Measurements from ENCODE around the gene FTL.

Gene FTL

GRCh38 chr19:48928164-48929025 is 36.7 kb upstream of the FTL start:
- in situ Hi-C loops (cut with HindIII; ENCODE audit: low pct_unique_long_range_greater_than_20kb, low sequenced_read_pairs), result no loop called here
- no peak for TF ChIP-seq JUND (IDR thresholded peaks at IDR 0.05; ENCODE audit: low read depth)
- DNase-seq (ENCODE audit: low read depth in 1 of 2, low spot score in 1 of 2), result peak in 1 of 2 experiments; percentile 32

- peak; percentile 69 to 94 for DNase-seq (ENCODE audit: low read depth in 1 of 2, low spot score in 1 of 2)
- TF ChIP-seq JUND (IDR thresholded peaks at IDR 0.05; ENCODE audit: low read depth), result no peak
- in situ Hi-C loops (cut with HindIII; ENCODE audit: low pct_unique_long_range_greater_than_20kb, low sequenced_read_pairs), result no loop called here
These were observed 31.7 kb upstream of the FTL start, which contains the start of gene DHDH for GRCh38 chr19:48933382-48933932. Gene DHDH (plus strand): TSS chr19:48933699. CDS start chr19:48933722, 23 bp downstream.

GRCh38 chr19:48934837-48935236 is 30.3 kb upstream of the FTL start:
- in situ Hi-C loops (cut with HindIII; ENCODE audit: low pct_unique_long_range_greater_than_20kb, low sequenced_read_pairs), result no loop called here
- TF ChIP-seq JUND (IDR thresholded peaks at IDR 0.05; ENCODE audit: low read depth), result no peak
- DNase-seq (ENCODE audit: low read depth in 1 of 2, low spot score in 1 of 2), result no peak

- TF ChIP-seq JUND (IDR thresholded peaks at IDR 0.05; ENCODE audit: low read depth), result no peak
- in situ Hi-C loops (cut with HindIII; ENCODE audit: low pct_unique_long_range_greater_than_20kb, low sequenced_read_pairs), result no loop called here
These were observed 29.2 kb upstream of the FTL start for GRCh38 chr19:48935864-48936263.

GRCh38 chr19:48938256-48938655 is 26.9 kb upstream of the FTL start:
- no peak for TF ChIP-seq JUND (IDR thresholded peaks at IDR 0.05; ENCODE audit: low read depth)
- in situ Hi-C loops (cut with HindIII; ENCODE audit: low pct_unique_long_range_greater_than_20kb, low sequenced_read_pairs), result no loop called here
- no peak for DNase-seq (ENCODE audit: low read depth in 1 of 2, low spot score in 1 of 2)

More at GRCh38 chr19:48935864-48936263, 29.2 kb upstream of the FTL start:
- DNase-seq (ENCODE audit: low read depth in 1 of 2, low spot score in 1 of 2), result no peak

- in situ Hi-C loops (cut with HindIII; ENCODE audit: low pct_unique_long_range_greater_than_20kb, low sequenced_read_pairs), result no loop called here
- no peak for TF ChIP-seq JUND (IDR thresholded peaks at IDR 0.05; ENCODE audit: low read depth)
These were observed 24.2 kb upstream of the FTL start for GRCh38 chr19:48940902-48941301.

GRCh38 chr19:48943081-48943480 is 22.0 kb upstream of the FTL start:
- in situ Hi-C loops (cut with HindIII; ENCODE audit: low pct_unique_long_range_greater_than_20kb, low sequenced_read_pairs), result no loop called here
- no peak for TF ChIP-seq JUND (IDR thresholded peaks at IDR 0.05; ENCODE audit: low read depth)
- no peak for DNase-seq (ENCODE audit: low read depth in 1 of 2, low spot score in 1 of 2)

More at GRCh38 chr19:48940902-48941301, 24.2 kb upstream of the FTL start:
- no peak for DNase-seq (ENCODE audit: low read depth in 1 of 2, low spot score in 1 of 2)

GRCh38 chr19:48945415-48945814 is 19.7 kb upstream of the FTL start:
- in situ Hi-C loops (cut with HindIII; ENCODE audit: low pct_unique_long_range_greater_than_20kb, low sequenced_read_pairs), result no loop called here
- TF ChIP-seq JUND (IDR thresholded peaks at IDR 0.05; ENCODE audit: low read depth), result no peak

GRCh38 chr19:48945817-48946216 is 19.3 kb upstream of the FTL start:
- no peak for TF ChIP-seq JUND (IDR thresholded peaks at IDR 0.05; ENCODE audit: low read depth)

More at GRCh38 chr19:48945415-48945814, 19.7 kb upstream of the FTL start:
- no peak for DNase-seq (ENCODE audit: low read depth in 1 of 2, low spot score in 1 of 2)

GRCh38 chr19:48946463-48947257 is 18.4 kb upstream of the FTL start:
- DNase-seq (ENCODE audit: low read depth in 1 of 2, low spot score in 1 of 2), result no peak
- in situ Hi-C loops (cut with HindIII; ENCODE audit: low pct_unique_long_range_greater_than_20kb, low sequenced_read_pairs), result no loop called here
- no peak for TF ChIP-seq JUND (IDR thresholded peaks at IDR 0.05; ENCODE audit: low read depth)

More at GRCh38 chr19:48945817-48946216, 19.3 kb upstream of the FTL start:
- in situ Hi-C loops (cut with HindIII; ENCODE audit: low pct_unique_long_range_greater_than_20kb, low sequenced_read_pairs), result no loop called here
- no peak for DNase-seq (ENCODE audit: low read depth in 1 of 2, low spot score in 1 of 2)

GRCh38 chr19:48947258-48947542 is 17.9 kb upstream of the FTL start:
- in situ Hi-C loops (cut with HindIII; ENCODE audit: low pct_unique_long_range_greater_than_20kb, low sequenced_read_pairs), result no loop called here
- DNase-seq (ENCODE audit: low read depth in 1 of 2, low spot score in 1 of 2), result no peak
- no peak for TF ChIP-seq JUND (IDR thresholded peaks at IDR 0.05; ENCODE audit: low read depth)

- TF ChIP-seq JUND (IDR thresholded peaks at IDR 0.05; ENCODE audit: low read depth), result no peak
- in situ Hi-C loops (cut with HindIII; ENCODE audit: low pct_unique_long_range_greater_than_20kb, low sequenced_read_pairs), result no loop called here
- DNase-seq (ENCODE audit: low read depth in 1 of 2, low spot score in 1 of 2), result no peak
These were observed 14.9 kb upstream of the FTL start for GRCh38 chr19:48950159-48950558.
